Motor neuron (in vitro differentiated cells): ENCODE results near the gene AFF2. TPM values are rescaled to one million over a fixed set of nuclear protein-coding genes. Genes with fewer than 3 reads are reported as not detected.
"Not testable (repeated sequence)": the region's sequence is repeated elsewhere in the genome, so short reads cannot be mapped to it uniquely, and the experiment has no call there.

Experiments used
- ATAC-seq, 8 experiments: fragments of 200-7000 bp; cut with Tn5 transposase; replicated peaks in 6 of 8; 2 replicates each; pipeline ENCODE4 v1.8.0; 2021; ENCODE audit warnings: mild to moderate bottlenecking in 8 of 8, moderate library complexity in 8 of 8
- H3K27ac ChIP-seq, 2 donors: fragments of 250-450 bp; sonication (Bioruptor Pico); 2 replicates each; pipeline ENCODE4 v1.9.0; 2021; ENCODE audit warnings: antibody characterized with exemption in 2 of 2, mild to moderate bottlenecking in 2 of 2, moderate library complexity in 1 of 2
- H3K4me1 ChIP-seq, 2 donors: fragments of 250-450 bp; sonication (Bioruptor Pico); replicated peaks in 1 of 2; 2 replicates each; pipeline ENCODE4 v1.6.1; 2021; ENCODE audit warnings: antibody characterized with exemption in 2 of 2, mild to moderate bottlenecking in 2 of 2, moderate library complexity in 1 of 2
- H3K4me3 ChIP-seq, 5 donors: fragments of 250-450 bp; sonication (Bioruptor Pico); 2 replicates each; pipeline ENCODE4 v1.9.0; 2021; ENCODE audit warnings: antibody characterized with exemption in 5 of 5, mild to moderate bottlenecking in 5 of 5, moderate library complexity in 4 of 5
- WGBS, 10 experiments: fragments of 450-650 bp; shearing (Covaris generic); methylation state at CpG; one replicate each; pipeline ENCODE4 v1.0.0; 2022; 5-methylcytosine and 5-hydroxymethylcytosine counted together
- in situ Hi-C, 9 experiments: fragments of 400-800 bp; cut with MboI; loops; one replicate each; pipeline ENCODE4 v1.15.0; 2021; ENCODE audit warnings: low sequenced_read_pairs in 9 of 9, low pct_unique_long_range_greater_than_20kb in 2 of 9; ENCODE audit not compliant: unreplicated experiment in 9 of 9
- total RNA-seq, 8 experiments: library from RNA; unstranded; fragments of 300-600 nt; gene quantifications; 2 replicates each; pipeline versions ENCODE4 v1.2.3 to v1.2.4, GENCODE V29; 2022

The AFF2 gene
- total RNA-seq, 8 experiments from 2014 or later: 4.1 to 85.1 (median 29.1) TPM

- in situ Hi-C loops: no loop called here
- WGBS, 10 experiments: 50 to 60% methylated on average over 1 to 2 of the region's 2 CpGs; no CpG with 5 or more reads in 8 of the 10 experiments
- ATAC-seq: peak in 2 of 8 experiments; percentile 21 to 22
These were observed 132.0 kb downstream of the AFF2 start for GRCh38 chrX:148632444-148632843.

DNA sequence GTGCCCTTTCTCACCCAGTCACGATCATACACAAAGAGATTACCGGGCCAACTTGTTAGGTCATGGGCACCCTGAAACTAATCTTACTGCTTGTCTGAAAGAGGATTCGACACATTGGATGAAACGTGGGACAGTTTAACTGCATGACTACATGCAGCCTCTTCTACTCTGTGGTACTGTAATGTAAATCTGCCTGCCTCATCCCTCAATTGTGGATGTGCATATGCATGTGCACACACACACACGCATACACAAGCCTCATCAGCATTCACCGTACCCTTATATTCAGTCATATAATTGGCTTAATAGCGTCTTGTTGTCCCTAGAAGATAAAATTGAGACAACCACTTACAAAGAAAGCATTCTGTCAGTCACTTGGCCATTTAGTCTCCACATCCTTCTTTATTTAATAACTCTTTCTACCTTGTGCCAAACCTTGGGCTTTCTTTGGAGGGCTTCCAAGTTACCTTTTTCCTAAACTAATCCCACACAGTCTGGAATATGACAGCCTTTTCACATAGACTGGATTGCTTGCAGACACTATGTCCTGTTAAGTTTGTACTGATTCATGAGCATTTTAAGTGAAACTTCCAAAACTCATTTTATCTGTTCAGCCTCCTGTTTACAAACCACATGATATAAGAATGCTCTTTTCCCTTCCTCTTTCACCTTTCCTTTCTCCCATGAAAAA, 132.9 kb downstream of the AFF2 start:
- Histone ChIP-seq H3K4me1 (peaks cover 0 to 7% of the 10 kb centered on the region in 2 donors), H3K4me3 (no peak overlapping the region), H3K27ac (no peak overlapping the region)
- peak in 7 of 8 experiments; percentile 27 to 97 (median 84) for ATAC-seq
- in situ Hi-C loops: no loop called here
- 10 to 56% (median 40%) methylated on average over 1 to 4 of the region's 7 CpGs; no CpG with 5 or more reads in 5 of the 10 experiments for WGBS, 10 experiments

More at GRCh38 chrX:148632444-148632843, 132.0 kb downstream of the AFF2 start:
- H3K27ac ChIP-seq: no peak overlapping the region
- no peak overlapping the region for H3K4me3 ChIP-seq
- H3K4me1 ChIP-seq: peaks cover 0 to 7% of the 10 kb centered on the region in 2 donors

GRCh38 chrX:148634591-148634990, 134.2 kb downstream of the AFF2 start:
- H3K4me3 ChIP-seq: no peak overlapping the region
- in situ Hi-C loops: no loop called here
- 64% methylated on average over 1 of the region's 1 CpG; no CpG with 5 or more reads in 9 of the 10 experiments for whole genome bisulfite sequencing, 10 experiments
- peaks cover 0 to 7% of the 10 kb centered on the region in 2 donors for H3K4me1 ChIP-seq
- ATAC-seq: no peak
- H3K27ac ChIP-seq: no peak overlapping the region

DNA sequence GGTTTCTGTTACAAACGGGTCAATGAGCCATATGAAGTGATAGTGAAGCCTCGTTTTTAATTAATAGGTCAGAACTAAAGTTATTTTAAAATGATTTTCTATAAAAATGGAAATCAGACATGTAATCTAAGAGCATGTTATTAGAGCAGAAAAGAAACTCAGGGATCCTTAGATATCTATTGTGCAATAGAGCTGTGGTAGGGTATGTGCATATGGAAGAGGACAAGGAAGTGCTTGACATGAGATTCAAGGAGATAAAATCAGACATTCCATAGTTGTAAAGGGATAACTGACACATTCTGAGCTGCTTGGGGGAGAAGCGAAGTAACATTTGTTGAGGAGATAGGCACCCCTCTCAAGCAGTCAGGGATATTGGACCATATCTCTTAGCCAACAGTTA, 143.0 kb downstream of the AFF2 start:
- in situ Hi-C loops: no loop called here
- Histone ChIP-seq H3K4me3 (no peak overlapping the region), H3K4me1 (no peaks in the 10 kb centered on the region), H3K27ac (no peak overlapping the region)
- peak in 3 of 8 experiments; percentile 59 to 71 (median 69) for ATAC-seq
- 33 to 92% (median 33%) methylated on average over 1 to 2 of the region's 3 CpGs; no CpG with 5 or more reads in 7 of the 10 experiments for WGBS, 10 experiments

DNA sequence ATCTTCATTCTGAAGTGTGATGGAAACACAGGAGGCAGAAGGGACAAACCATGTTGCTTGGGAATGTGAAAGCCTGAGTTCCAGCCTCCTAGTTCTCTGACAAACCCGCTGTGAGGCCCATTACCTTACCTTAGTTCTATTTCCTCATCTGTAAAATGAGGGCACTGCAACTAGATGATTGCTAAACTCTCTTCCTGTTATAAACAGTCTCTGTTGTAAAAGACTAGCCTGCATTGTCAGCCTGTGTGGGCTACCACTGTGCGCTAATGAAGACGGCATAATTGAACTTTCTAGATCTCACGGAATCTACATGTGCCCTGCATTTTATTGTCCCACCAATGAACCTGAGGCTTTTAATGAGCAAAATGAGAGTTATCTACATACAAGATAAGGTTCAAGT, 147.2 kb downstream of the AFF2 start:
- WGBS, 10 experiments: 64 to 100% (median 80%) methylated on average over 1 to 4 of the region's 4 CpGs; no CpG with 5 or more reads in 7 of the 10 experiments
- Histone ChIP-seq H3K27ac (no peak overlapping the region), H3K4me3 (no peak overlapping the region), H3K4me1 (no peaks in the 10 kb centered on the region)
- ATAC-seq: no peak
- in situ Hi-C loops: no loop called here

DNA sequence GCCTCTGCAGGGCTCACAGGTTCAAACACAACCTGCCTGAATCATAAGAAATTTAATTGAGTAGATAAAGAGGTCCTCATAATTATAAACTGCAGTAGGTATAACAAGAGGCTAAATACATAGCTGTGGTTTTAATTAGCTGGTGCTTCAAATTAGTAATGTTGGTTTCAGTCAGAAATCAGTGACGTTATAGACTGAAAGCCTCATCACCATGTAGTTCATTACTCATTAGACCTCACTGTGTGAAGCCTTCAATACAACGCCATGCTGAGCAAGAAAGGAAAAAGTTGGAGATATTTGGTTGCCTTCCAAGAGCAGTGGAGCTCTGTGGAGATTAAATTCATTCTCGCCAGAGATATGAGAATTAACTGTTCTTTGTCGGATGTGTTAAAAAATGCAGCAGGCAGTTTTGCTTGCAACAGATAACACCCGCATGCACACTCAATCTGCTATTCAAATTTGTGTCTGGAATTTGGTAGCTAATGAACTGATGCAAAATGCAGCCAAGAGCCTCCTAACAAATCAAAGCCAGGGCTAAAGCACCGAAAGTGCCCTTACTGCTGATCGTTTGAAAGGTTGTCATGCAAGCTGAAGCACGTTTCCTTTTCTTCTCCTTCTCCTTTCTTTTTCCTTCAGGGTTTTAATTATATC, 148.9 kb downstream of the AFF2 start:
- no peak overlapping the region for H3K4me3 ChIP-seq
- no peaks in the 10 kb centered on the region for H3K4me1 ChIP-seq
- H3K27ac ChIP-seq: no peak overlapping the region
- ATAC-seq: no peak
- in situ Hi-C loops: no loop called here
- 0 to 80% (median 23%) methylated on average over 1 to 7 of the region's 8 CpGs; no CpG with 5 or more reads in 4 of the 10 experiments for WGBS, 10 experiments

DNA sequence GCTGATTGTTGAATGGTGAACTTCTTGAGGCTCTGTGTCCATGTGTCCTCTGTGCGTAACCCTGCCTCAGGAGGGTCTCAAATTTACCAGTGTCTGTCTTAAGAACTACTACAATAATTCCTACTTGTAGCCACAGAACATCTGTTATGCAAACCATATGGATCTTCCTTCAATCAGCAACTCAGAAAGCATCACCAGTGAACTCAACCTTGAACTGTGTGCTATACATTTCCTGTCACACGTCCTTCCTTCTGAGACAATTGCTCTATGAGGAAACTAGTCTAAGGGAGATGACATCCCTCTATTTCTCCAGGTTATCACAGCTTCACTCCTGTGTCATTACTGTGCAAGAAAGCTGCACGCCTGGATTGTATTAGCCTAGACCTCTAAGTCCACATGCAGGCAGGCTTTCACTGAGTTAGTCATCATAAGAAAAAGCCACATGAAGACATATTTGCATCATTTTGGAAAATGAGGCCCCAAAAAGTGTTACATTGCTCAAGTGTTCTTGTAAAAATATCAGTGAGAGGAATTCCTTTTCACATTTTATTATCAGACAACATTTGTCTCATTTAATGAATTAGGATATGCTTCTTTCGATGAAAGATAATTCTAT, 157.8 kb downstream of the AFF2 start:
- H3K4me3 ChIP-seq: no peak overlapping the region
- H3K4me1 ChIP-seq: no peaks in the 10 kb centered on the region
- in situ Hi-C loops: no loop called here
- no peak for ATAC-seq
- 25 to 100% (median 36%) methylated on average over 1 to 3 of the region's 4 CpGs; no CpG with 5 or more reads in 5 of the 10 experiments for whole genome bisulfite sequencing, 10 experiments
- no peak overlapping the region for H3K27ac ChIP-seq

DNA sequence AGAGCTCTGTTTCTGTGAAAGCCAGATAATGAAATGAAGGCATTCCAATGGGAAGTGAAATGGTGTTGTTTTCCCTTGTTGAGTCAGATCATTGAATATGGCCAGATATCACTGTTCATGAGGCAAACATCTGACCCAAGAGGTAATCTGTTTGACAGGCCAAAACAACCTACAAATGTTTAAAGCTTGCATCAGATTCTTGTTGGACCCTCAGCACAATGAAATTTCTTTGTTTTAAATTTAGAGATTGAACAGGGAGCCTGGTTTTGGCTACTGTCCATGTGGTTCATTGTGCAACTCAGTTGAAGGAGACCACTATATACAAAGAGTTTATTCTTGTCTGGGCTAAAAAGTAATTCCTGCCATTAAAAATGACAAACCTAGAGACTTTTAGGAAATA, 159.1 kb downstream of the AFF2 start:
- H3K27ac ChIP-seq: no peak overlapping the region
- ATAC-seq: no peak
- in situ Hi-C loops: no loop called here
- H3K4me1 ChIP-seq: no peaks in the 10 kb centered on the region
- H3K4me3 ChIP-seq: no peak overlapping the region

DNA sequence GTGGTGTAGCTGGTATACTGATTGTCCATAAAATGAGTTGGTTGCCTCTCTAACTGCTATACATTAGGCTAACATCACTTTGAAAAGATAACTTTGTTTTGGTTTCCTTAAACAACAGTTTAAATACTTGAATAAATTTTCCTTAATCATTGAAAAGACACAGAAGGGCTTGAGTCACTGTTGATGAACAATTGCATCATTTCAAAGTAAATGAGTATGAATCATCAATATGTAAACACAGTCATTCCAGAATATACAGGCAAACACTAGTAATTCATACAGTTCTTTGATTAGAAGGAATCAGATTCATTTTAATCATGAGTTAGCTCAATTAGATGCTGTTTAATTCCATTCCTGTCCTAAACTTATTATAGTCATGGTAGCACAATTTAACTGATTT, 160.6 kb downstream of the AFF2 start:
- in situ Hi-C loops: no loop called here
- Histone ChIP-seq H3K27ac (no peak overlapping the region), H3K4me1 (no peaks in the 10 kb centered on the region), H3K4me3 (no peak overlapping the region)
- peak in 3 of 8 experiments; percentile 24 to 71 (median 54) for ATAC-seq

DNA sequence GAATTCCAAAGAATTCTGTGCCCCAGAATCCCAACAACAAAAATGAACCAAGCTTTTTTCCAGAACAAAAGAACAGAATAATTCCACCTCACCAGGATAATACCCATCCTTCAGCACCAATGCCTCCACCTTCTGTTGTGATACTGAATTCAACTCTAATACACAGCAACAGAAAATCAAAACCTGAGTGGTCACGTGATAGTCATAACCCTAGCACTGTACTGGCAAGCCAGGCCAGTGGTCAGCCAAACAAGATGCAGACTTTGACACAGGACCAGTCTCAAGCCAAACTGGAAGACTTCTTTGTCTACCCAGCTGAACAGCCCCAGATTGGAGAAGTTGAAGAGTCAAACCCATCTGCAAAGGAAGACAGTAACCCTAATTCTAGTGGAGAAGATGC, 161.6 kb downstream of the AFF2 start:
- Histone ChIP-seq H3K4me1 (no peaks in the 10 kb centered on the region), H3K4me3 (no peak overlapping the region), H3K27ac (no peak overlapping the region)
- in situ Hi-C loops: no loop called here
- WGBS, 10 experiments: 0 to 71% methylated on average over 1 of the region's 1 CpG; no CpG with 5 or more reads in 8 of the 10 experiments
- no peak for ATAC-seq

DNA sequence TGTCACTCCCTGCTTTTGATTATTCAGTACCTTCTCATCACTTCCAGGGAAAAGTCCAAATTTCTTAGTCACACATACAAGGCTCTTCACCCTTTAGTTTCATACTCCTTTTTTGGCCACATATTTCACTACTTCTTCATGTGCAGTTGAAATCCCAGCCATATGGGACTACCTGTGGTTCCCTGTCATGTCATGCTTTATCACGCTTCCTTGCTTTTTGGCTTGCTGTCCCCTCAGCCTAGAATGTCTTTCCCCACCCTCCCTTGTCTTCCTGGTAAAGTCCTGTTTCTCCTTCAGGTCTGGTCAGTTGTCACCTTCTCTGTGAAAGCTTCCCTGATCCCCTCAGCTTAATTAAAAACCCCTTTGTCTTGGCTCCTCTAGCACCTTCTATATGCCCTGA, 163.8 kb downstream of the AFF2 start:
- Histone ChIP-seq H3K4me3 (no peak overlapping the region), H3K4me1 (no peaks in the 10 kb centered on the region), H3K27ac (no peak overlapping the region)
- in situ Hi-C loops: no loop called here
- WGBS, 10 experiments: 80 to 100% methylated on average over 1 of the region's 1 CpG; no CpG with 5 or more reads in 8 of the 10 experiments
- no peak for ATAC-seq

GRCh38 chrX:148664995-148665394, 164.6 kb downstream of the AFF2 start:
- Histone ChIP-seq H3K4me3 (no peak overlapping the region), H3K27ac (no peak overlapping the region), H3K4me1 (no peaks in the 10 kb centered on the region)
- in situ Hi-C loops: no loop called here
- WGBS, 10 experiments: 20 to 100% (median 80%) methylated on average over 1 to 2 of the region's 3 CpGs; no CpG with 5 or more reads in 6 of the 10 experiments
- ATAC-seq: peak in 5 of 8 experiments; percentile 49 to 88 (median 74)

DNA sequence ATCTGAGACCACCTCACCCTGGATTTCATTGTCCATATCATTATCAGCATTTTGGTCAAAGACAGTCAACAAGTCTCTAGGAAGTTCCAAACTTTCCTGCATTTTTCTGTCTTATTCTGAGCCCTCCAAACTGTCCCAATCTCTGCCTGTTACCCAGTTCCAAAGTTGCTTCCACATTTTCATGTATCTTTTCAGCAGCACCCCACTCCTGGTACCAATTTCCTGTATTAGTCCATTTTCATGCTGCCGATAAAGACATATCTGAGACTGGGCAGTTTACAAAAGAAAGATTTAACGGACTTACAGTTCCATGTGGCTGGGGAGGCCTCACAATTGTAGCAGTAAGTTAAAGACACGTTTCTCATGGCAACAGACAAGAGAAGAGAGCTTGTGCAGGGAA, 168.8 kb downstream of the AFF2 start:
- ATAC-seq, H3K4me3 ChIP-seq, H3K4me1 ChIP-seq, in situ Hi-C loops, H3K27ac ChIP-seq: not testable (repeated sequence)
- WGBS, 10 experiments: 54 to 67% methylated on average over 1 to 3 of the region's 3 CpGs; no CpG with 5 or more reads in 8 of the 10 experiments
